IPS-NIHi11 (cell line): ENCODE measurements around the gene COMT.

Experiments used
- DNase-seq: peaks from one replicate; pipeline ENCODE4 v3.0.0; 2012; ENCODE audit warnings: mixed read lengths, low spot score

COMT gene

DNA sequence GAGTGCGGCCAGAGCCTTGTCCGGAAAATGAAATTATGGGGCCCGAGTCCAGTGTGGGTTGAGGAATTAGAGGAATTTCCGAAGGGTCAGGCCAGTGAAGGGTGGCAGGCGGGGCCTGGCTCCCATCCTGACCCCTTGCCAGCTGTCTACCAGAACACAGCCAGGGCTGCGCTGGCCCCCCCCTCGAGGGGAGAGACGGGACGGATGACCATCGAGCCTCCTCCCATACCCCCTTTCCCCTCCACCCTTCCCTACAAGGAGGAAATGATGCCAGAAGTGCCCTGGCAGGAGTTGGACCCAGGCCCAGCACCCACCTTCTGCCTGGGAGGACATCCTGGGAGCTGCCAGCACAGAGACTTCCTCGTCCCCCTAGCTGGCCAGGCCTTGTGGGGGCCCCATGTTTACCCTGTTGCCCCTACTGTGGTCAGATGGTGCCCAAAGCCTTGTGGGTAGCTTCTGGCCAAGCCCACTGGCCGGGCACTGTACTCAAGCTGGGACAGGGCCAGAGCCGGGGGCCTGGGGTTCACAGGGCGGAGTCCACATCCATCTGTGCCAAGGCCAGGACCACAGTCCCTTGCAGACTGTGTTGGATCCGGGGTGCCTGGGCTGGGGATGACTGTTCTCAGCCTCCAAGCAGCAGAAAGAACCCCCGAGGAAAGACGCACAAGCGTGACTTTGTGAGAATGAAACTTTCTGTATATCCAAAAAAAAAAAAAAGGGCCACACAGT is 54.2 kb downstream of the COMT start:
- no peak for DNase-seq

DNA sequence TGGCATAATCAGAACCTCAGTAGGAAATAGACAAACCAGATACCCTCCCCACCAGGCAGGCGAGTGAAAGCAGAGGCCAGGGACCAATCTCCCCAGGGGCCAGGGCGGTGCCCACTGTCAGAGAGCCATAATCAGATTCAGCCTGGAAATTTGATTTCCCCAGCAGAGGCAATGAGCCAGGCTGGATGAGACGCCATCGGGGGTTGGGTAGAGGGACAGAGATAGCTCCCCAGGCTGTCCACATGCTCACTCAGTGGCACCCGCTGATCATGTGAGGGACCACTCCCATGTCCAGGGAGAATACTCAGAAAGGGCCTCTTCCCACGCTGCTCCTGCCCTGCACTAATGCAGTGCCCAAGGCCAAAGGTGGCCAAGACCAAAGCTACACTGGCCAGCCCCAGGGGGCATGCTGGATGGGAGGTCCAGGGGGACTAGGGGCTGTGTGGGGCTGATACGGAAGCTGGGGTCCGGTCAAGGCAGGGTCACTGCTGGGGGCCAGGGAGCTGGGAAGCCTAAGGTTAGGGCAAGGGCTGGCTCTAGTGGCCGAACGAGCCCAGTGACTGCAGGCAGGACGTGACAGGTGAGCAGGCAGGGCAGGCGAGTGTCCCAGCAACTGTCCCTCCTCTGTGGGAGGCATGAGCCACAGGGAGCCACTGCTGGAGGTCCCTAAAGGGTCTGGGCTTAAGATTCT is 55.3 kb downstream of the COMT start:
- no peak for DNase-seq

DNA sequence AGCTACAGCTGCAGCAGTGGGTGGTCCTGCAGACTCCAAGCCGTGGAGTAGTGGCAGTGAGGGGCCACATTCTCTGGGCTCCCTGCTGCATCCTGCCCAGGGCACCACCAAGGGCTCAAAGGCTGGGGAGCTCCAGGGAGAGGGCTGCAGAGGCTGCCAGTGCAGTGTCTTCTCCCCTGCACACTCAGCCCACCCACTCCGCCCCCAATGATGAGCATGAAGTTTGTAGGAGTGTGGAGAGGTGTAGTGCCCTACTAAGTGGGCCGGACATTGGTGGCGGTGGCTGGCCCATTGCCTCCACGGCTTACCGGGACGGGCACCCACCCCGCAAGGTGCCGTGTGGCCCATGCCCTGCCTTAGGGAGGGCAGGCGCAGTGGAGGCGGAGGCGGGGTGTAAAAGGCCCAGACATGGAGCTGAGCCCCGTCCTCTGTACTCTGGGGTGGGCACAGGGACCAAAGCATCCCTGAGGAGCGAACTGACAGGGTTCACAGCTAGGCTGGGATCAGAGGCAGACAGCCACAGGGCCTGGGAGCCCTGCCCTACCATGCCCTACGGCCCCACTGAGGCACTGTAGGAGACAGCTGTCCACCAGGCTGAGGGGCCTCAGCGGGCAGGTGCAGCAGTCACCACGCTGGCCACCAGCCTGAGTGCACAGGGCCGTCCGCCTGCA is 56.1 kb downstream of the COMT start:
- DNase-seq: no peak

DNA sequence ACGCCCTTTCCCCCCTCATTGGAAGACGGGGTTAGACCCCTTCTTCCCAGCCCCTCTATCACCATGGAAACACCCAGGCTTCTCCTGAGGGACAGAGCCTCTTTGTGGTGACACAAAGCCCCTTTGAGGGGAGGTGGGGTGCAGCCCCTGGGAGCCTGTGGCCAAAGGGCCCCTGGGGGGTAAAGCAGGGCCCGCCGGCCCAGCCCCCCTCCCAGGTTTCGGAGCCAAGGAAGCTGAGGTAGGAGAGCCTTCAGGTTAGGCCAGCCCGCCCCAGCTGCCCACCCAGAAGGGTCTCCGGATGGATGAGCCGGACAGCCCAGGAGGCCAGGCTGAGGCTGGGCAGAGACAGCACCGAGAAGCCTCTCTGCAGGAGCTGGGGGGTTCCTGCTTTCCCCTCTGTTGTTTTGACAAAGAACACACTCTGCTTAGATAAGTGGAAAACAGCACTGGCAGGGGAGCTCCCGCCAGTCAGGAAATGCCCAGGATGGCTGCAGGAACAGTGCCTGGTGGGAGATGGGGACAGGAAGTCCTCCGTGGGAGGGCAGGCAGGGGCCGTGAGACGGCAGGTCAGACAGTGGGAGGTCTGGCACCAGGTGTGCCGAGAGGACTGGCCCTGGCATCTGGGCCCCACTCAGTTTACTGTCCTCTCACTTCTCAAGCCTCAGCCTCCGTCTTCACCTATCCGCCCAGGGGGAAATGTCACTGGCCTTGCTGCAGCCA is 56.8 kb downstream of the COMT start:
- DNase-seq: no peak

DNA sequence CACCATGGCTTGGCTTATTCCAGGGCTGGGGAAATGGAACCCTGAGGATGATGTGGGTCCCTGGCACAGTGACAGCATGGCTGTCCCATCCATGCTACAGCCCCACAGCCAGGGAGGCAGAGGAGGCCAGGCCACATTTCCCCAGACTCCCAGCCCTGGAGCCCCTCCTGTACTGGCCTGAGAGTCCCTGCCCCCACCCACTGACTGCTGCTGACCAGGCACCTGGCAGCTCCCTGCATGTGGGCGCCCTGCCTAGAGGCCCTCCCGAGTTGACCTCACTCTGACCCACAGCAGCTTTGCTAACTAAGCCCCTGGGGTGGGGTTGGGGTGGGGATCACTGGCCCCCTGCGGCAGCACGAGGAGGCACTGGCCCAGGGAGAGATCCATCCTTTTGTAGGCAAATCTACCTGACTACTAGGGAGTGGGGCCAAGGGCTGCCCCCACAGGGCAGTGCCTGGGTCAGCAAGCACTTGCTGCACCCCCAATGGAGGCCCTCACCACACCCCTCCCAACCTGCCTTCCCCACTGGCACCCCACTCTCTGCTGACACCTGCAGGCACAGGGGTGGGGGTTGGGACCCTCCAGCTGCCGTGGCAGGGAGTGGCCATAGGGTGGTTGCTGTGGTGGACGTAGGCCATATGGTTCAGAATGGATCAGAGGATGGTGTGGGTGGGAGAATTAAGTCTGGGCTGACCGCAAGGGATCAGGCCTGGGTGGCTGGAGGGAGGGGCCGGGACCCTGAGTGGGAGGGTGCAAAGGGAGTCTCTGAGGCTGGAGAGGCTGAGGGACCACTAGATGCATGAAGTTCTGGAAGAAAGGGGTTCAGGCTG is 57.6 kb downstream of the COMT start:
- DNase-seq: no peak

DNA sequence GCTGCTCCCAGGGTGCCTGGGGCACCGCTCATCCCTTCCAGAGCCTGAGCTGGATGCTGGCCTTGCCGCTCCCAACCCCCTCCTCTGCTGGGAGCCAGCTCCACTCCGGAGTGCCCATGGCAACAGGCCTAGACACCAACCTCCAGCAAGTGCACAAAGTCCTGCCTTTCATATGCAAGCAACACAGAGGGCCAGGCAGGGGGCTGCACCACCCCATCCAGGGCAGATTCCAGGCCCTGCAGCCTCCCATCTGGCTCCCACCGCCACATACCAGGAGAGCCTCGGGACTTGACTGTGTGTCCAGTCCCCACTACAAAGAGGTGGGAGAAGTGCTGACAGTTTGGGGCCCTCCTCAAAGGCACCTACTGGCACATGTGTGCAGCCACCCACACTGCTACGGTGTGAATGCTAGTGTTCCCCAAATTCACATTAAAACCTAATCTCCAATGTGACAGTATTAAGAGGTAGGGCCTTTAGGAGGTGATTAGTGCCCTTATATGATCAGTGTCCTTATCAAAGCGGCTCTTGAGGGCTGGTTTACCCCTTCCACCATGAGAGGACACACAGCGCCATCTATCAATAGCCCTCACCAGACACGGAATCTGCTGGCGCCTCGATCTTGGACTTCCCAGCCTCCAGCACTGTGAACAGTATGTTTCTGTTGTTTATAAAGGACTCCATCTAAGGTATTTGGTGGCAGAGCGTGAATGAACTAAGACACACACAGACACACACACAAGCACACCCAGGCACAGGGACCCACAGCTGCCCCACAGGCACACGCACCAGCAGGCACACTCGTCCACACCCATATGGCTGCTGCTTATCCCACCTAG is 58.9 kb downstream of the COMT start:
- peak; percentile 65 for DNase-seq

DNA sequence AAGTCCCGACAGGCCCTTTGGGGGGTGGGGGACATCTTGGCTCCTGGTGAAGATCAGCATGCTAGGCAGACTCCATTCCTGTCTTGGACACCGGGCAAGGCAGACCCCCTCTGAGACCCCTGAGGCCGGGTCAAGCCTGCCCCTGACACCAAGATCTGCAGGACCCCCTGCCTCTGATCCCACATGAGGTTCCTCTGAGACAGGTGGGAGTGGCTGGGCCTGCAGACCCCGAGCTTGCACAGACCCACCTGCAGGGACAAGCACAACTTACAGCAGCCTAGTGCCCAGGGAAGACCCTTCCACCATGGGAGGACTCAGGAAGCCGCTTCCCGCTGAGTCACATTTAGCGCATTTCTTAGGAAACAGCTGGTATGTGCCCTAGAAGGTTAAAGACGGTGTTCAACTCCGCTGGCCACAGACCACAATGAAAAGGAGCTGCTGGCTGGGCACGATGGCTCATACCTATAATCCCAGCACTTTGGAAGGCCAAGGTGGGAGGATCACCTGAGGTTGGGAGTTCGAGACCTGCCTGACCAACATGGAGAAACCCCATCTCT is 59.6 kb downstream of the COMT start:
- DNase-seq: no peak

DNA sequence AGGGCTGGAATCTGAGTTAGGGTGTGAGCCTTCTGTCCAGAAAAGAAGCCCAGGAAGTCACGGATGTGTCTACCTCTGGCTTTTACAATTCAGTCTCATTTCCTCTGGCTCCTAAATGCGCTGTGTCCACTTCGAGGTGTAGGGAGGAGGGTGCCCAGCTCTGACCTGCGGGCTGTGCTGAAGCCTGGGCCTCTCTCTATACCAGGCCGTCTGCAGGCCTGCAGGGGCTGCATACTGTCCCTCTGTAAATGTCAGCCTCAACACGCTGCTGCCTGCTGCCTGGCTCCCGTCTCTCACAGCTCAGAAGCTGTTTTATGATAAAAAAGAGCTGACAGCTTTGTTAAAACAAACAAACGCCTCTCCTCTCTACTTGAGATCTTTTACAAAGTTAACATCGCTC is 60.6 kb downstream of the COMT start:
- no peak for DNase-seq

DNA sequence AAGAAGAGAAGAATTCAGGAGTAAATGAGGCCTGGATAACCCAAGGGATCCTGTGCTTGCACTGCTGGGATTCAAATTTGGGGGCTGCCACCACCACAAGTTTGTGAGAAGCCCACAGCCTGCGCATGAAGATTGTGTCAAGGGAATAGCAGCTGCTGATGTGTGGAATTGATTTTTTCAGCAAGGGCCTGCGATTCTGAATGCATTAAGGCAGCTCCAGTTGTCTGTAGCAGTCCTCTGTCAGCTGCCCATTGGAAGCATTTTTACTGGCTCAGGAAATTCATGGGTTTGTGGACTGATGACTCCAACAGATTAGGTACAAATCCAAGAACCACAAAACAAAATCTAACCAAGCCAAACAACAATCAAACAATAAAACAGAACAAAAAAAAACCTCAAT is 61.1 kb downstream of the COMT start:
- no peak for DNase-seq

DNA sequence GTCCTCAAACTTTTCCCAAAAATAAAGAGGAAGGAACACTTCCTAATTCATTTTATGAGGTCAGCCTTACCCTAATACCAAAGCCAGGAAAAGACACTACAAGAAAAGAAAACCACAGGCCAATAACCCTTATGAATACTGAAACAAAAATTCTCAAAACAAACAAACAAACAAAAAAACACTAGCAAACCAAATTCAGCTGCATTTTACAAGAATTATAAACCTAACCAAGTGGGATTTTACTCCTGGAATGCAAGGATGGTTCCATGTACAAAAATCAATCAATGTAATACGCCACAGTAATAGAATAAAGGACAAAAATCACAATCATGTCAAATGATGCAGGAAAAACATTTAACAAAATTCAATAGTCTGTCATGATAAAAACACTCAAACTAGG is 61.7 kb downstream of the COMT start:
- no peak for DNase-seq

DNA sequence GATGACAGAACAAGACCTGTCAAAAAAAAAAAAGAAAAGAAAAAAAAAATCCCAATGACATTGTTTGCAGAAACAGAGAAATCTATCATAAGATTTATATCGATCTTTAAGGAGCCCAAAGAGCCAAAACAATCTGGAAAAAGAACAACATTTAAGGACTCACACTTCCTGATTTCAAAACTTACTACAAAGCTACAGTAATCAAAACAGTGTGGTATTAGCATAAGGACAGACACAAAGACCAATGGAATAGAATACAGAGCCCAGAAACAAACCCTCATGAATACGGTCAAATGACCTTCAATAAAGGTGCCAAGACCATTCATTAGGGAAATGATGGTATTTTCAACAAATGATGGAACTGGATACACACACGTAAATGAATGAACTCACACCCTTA is 62.9 kb downstream of the COMT start:
- no peak for DNase-seq

DNA sequence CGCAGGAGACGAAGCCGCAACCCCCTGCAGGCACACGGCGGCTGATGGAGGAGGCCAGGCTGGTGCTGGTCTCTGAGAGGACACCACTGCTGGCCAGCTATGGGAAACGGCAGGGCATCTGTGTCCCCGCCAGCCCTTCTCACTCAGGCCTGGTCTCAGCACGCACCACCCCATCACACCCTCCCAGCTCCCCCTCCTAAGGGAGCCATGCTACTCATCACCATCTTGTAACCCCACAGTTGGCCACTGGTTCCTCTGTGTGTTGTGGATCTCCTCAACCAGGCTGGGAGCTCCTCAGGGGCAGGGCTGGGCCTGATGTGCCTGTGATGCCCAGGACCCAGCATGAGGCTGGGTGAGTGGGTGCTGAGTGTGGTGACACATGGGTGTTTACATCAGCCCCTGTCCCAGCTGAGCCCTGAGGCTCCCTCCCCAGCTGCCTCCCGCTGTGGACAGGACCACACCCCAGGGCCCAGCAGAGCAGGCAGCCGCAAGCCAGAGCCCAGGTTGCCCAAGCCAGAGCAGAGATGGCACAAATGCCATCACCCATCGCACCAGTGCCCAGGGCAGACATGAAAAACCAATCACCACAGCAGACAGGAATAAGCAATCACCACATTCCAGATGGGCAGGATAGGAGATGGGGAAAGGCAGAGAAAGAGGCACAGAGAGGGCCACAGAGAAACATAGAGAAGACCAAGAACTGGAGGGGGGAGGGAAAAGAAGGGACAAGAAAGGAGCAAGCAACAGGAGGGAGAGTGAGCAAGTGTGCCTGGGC is 66.8 kb downstream of the COMT start:
- DNase-seq: no peak

DNA sequence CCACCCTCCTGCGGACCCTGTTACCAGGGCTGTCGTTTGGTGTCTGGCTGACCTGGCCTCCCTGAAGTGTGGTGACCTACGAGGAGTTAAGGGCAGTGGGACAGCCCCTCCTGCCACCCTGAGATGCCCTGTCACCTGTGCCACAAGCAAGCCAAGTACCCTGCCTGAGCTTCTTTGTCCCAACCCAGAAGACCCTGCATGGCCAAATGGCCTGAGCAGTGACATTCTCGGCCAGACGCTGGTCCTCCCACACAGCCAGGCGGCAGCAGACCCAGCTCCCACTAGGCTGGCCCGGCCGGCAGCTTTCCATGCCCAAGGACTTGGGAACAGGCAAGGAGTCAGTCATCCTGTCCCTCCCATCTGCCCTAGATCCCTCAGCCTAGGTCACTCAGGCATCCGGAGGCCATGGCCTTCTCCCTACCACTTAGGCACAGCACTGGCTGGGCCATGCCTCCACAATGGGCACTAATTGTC is 67.5 kb downstream of the COMT start:
- DNase-seq: no peak

DNA sequence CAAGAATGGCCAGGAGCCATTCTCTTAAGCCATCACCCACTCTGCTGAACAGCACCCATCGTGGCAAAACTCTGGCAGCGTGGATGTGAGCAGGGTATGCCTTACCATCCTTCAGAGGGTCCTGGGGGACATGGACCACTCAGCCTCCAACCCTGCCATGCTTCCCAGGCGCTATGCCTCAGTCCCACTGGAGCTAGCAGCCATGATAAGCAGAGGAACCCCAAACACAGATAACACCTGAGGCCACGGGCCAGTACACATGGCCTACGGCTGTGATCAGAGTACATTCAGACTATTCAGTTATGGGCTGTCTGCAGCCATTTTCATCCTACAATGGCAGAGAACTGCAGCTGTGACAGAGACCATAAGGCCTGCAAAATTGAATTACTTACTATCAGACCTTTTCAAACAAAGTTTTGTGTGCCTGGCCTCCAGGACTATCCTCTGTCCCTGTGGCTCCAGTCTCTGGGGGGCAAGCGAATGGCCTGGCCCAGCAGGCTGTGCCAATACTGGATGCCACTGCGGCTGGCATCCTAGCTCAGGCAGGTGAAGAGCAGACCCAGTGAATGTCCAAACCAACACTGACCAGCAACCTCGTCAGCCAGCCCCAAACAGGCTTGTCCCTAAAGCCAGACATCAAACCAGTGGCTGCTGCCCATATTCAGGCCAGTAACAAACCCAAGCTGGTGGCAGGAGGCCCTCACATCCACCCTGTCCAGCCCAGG is 68.2 kb downstream of the COMT start:
- no peak for DNase-seq

DNA sequence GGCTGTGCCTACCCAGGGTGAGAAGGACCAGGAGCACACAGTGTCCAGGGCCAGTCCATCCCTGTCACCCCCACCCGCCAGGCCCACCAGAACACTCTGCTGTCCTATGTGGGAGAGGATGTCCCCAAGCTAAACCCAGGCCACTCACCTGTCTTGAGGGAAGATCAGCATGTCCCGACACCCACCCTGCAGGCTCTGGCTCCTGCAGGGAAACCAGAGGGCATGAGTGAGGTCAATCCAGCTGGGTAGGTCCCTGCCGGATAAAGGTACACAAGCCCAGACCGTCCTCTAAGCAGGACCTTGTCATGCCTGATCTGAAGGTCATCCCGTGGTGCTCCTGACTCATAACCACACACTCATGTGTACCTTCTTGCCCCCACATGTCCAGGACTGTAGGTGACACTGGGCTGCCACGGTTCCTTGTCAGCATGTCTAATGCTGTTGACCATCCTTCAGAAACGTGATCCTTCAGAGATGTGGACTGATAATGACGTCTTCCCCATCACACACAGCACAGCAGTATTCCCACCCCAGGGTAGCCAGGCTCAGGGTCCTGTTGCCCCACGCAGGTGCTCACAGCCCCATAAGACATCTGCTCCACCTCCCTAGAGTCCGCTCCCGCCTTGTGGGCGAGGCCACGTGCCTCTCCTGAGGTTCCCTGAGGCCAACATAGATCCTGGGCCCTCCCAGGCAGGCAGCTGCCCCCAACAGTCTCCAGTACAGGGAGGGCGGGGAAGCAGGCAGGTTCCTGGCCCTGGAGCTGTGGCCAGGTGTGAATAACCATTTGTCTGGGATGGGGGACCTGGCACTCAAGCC is 68.9 kb downstream of the COMT start:
- DNase-seq: no peak

DNA sequence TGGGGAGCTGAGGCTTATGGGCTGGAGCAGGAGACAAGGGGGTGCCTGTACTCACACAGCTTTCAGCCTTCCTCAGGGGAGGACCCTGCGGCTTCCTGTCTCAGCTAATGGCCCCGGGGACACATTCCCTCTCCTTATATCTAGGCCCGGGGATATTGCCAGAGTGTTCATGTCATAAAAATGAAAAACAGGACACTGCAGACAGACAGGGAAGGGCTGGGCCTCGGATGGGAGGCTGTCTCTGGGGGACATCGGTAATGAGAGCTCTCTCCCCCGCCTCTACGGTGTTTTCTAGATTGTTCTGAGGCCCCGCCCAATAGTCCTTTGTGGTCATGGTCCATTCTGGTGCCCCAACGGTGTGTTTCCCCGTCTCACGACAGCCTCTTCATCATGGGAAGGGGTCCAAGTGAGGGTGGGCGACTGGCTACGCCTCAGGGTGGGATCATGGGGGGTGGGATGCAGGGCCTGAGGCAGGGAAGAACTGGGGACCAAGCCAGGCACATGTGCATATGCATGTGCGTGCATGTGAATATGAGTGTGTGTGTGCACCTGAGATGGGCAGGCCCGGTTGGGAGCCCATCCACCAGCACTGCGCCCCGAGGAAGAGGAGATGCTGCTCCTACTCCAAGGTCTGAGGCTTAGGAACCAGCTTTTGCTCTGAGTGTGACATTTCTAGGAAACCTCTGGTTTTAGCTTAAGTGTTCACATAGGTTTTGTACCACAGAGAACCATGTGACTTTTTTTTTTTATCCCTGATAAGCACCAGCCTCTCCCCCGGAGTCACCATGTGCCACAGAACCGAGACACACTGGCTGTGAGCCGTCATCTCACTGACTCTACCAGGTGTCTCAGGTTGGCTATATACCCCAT is 69.8 kb downstream of the COMT start:
- DNase-seq: no peak
